Peyer's patch (tissue), 4 donors: ENCODE measurements around the gene APOM.

Experiments used
- CTCF ChIP-seq, 6 experiments: fragments of 450-650 bp in 4 of 6; fragments of 200-600 bp in 2 of 6; sonication (generic) in 1 of 6; IDR thresholded peaks; one replicate each; pipeline ENCODE4 v1.5.1; 2017 to 2019; ENCODE audit warnings: antibody characterized with exemption in 6 of 6, mild to moderate bottlenecking in 3 of 6, moderate library complexity in 1 of 6
- POLR2A ChIP-seq, 2 donors: fragments of 450-650 bp; IDR thresholded peaks; one replicate each; pipeline ENCODE4 v1.5.1; 2017; ENCODE audit warnings: antibody characterized with exemption in 2 of 2, mild to moderate bottlenecking in 2 of 2, moderate library complexity in 2 of 2

- TF ChIP-seq CTCF (IDR thresholded peaks at IDR 0.05) (no peak), POLR2A (IDR thresholded peaks at IDR 0.05) (no peak)
Observed at GRCh38 chr6:31691078-31691463, 35.4 kb downstream of the APOM start.
